ENCODE measurements around the gene ARL10.

DNA sequence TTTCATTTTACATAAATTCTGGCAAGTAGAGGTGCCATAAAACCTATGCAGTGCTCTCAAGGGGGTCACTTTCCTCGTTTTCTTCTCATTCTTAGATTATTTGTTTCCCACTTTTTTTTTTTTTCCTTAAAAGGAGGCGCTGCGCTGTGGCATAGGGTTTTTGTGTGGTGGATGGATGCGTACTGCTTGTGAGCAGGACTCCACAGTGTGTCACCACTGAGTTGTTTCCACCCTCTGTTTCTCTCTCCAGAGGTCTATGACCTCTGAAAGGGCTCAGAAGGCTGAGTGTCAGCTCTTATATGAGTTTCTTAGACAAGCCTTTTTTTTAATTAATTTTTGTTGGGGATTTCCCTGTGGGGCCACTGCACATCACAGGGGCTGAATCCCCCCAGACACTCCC lies 64.7 kb downstream of the ARL10 start:
- TF ChIP-seq, protein P1, sequence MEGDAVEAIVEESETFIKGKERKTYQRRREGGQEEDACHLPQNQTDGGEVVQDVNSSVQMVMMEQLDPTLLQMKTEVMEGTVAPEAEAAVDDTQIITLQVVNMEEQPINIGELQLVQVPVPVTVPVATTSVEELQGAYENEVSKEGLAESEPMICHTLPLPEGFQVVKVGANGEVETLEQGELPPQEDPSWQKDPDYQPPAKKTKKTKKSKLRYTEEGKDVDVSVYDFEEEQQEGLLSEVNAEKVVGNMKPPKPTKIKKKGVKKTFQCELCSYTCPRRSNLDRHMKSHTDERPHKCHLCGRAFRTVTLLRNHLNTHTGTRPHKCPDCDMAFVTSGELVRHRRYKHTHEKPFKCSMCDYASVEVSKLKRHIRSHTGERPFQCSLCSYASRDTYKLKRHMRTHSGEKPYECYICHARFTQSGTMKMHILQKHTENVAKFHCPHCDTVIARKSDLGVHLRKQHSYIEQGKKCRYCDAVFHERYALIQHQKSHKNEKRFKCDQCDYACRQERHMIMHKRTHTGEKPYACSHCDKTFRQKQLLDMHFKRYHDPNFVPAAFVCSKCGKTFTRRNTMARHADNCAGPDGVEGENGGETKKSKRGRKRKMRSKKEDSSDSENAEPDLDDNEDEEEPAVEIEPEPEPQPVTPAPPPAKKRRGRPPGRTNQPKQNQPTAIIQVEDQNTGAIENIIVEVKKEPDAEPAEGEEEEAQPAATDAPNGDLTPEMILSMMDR (IDR thresholded peaks at IDR 0.05; ENCODE audit: insufficient read depth, low read depth, low read length) = no peak
- no peak for TF ChIP-seq EZH2 (IDR thresholded peaks at IDR 0.05; ENCODE audit: insufficient read depth, low read length)

Measured in astrocyte (in vitro differentiated cells and primary cell).